ENCODE results near the gene PTPRD. TPM values are rescaled to one million over a fixed set of nuclear protein-coding genes. Genes with fewer than 3 reads are reported as not detected.

Gene PTPRD
- total and polyA plus RNA-seq, 2 of the 4 experiments (the other 2 are of a cell fraction) = 0.07 to 0.18 TPM

DNA sequence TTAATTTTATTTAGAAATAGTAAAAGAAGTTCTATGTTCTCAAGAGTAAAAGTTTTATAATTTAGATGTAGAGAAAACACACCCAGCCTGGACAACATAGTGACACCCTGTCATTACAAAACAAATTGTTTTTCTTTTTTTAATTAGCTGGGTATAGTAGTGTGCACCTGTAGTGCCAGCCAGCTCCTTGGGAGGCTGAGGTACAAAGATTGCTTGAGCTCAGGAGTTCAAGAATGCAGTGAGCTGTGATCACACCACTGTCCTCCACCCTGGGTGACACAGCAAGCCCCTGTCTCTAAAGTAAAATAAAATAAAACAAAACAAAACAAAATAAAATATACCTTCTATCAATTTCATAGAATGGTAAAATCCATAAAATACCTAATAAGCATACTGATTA, 1795.5 kb downstream of the PTPRD start:
- Histone ChIP-seq H4K91ac (ENCODE audit: insufficient read depth, low read depth, low read length) (no peak overlapping the region), H3K27ac (ENCODE audit: insufficient read depth, low read length) (no peak overlapping the region), H3K56ac (ENCODE audit: extremely low read depth, insufficient read depth, low read length) (no peak overlapping the region), H3K9ac (ENCODE audit: low read depth, low read length) (no peak overlapping the region), H3K79me1 (ENCODE audit: low read depth in 1 of 2, low read length in 2 of 2) (no peaks in the 10 kb centered on the region), H2BK15ac (ENCODE audit: low read depth, low read length) (no peak overlapping the region), H2AK9ac (replicated peaks; ENCODE audit: low read depth, low read length, poor library complexity) (no peak overlapping the region), H3K14ac (replicated peaks; ENCODE audit: low read depth, low read length) (no peak overlapping the region), H3K23ac (ENCODE audit: low read depth, low read length) (no peak overlapping the region), H4K8ac (ENCODE audit: low read depth in 2 of 2, low read length in 2 of 2) (no peak overlapping the region), H3K4me1 (ENCODE audit: control insufficient read depth, insufficient read depth, low read length) (no peaks in the 10 kb centered on the region), H3K9me1 (ENCODE audit: insufficient read depth, low read length) (no peaks in the 10 kb centered on the region), H4K20me1 (ENCODE audit: insufficient read depth, low read length) (no peaks in the 10 kb centered on the region), H2BK120ac (ENCODE audit: low read depth, low read length) (no peak overlapping the region), H3K27me3 (ENCODE audit: control insufficient read depth, insufficient read depth, low read length) (no peaks in the 10 kb centered on the region), H3K4me2 (ENCODE audit: low read depth, low read length) (no peak overlapping the region), H2BK5ac (ENCODE audit: low read depth, low read length, poor library complexity, severe bottlenecking) (no peak overlapping the region), H3K4me3 (ENCODE audit: insufficient read depth, low read depth, low read length) (no peak overlapping the region), H2AK5ac (ENCODE audit: low read depth, low read length) (no peak overlapping the region), H3K9me3 (ENCODE audit: control insufficient read depth, insufficient read depth, low read length) (peaks cover 4% of the 10 kb centered on the region; the same call in 1 of the 2 replicates), H3K36me3 (ENCODE audit: control insufficient read depth, insufficient read depth, low read length) (no peaks in the 10 kb centered on the region), H2BK20ac (ENCODE audit: low read depth, low read length) (no peak overlapping the region), H3K4ac (ENCODE audit: low read depth, low read length) (no peak overlapping the region), H4K5ac (ENCODE audit: low read depth, low read length) (no peak overlapping the region), H2AFZ (replicated peaks; ENCODE audit: low read length, poor library complexity) (no peak overlapping the region), H3K18ac (ENCODE audit: low read depth, low read length) (no peak overlapping the region)
- no peak for TF ChIP-seq SMC3 (IDR thresholded peaks at IDR 0.05; ENCODE audit: low read depth, low read length)
- TF ChIP-seq MXI1 (IDR thresholded peaks at IDR 0.05; ENCODE audit: borderline replicate concordance, low read depth, low read length) = no peak
- TF ChIP-seq, protein P1, sequence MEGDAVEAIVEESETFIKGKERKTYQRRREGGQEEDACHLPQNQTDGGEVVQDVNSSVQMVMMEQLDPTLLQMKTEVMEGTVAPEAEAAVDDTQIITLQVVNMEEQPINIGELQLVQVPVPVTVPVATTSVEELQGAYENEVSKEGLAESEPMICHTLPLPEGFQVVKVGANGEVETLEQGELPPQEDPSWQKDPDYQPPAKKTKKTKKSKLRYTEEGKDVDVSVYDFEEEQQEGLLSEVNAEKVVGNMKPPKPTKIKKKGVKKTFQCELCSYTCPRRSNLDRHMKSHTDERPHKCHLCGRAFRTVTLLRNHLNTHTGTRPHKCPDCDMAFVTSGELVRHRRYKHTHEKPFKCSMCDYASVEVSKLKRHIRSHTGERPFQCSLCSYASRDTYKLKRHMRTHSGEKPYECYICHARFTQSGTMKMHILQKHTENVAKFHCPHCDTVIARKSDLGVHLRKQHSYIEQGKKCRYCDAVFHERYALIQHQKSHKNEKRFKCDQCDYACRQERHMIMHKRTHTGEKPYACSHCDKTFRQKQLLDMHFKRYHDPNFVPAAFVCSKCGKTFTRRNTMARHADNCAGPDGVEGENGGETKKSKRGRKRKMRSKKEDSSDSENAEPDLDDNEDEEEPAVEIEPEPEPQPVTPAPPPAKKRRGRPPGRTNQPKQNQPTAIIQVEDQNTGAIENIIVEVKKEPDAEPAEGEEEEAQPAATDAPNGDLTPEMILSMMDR (conservative IDR thresholded peaks at IDR 0.05; ENCODE audit: low read depth, low read length) = no peak
- no peak for TF ChIP-seq CEBPB (IDR thresholded peaks at IDR 0.05; ENCODE audit: low read depth, low read length)
- no peak for TF ChIP-seq RFX5 (IDR thresholded peaks at IDR 0.05; ENCODE audit: low read depth, low read length)
- TF ChIP-seq, protein P2, sequence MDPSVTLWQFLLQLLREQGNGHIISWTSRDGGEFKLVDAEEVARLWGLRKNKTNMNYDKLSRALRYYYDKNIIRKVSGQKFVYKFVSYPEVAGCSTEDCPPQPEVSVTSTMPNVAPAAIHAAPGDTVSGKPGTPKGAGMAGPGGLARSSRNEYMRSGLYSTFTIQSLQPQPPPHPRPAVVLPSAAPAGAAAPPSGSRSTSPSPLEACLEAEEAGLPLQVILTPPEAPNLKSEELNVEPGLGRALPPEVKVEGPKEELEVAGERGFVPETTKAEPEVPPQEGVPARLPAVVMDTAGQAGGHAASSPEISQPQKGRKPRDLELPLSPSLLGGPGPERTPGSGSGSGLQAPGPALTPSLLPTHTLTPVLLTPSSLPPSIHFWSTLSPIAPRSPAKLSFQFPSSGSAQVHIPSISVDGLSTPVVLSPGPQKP (IDR thresholded peaks at IDR 0.05; ENCODE audit: borderline replicate concordance, low read depth, low read length) = no peak
- TF ChIP-seq MAFK (IDR thresholded peaks at IDR 0.05; ENCODE audit: low read depth, low read length) = no peak
- TF ChIP-seq, protein P3, sequence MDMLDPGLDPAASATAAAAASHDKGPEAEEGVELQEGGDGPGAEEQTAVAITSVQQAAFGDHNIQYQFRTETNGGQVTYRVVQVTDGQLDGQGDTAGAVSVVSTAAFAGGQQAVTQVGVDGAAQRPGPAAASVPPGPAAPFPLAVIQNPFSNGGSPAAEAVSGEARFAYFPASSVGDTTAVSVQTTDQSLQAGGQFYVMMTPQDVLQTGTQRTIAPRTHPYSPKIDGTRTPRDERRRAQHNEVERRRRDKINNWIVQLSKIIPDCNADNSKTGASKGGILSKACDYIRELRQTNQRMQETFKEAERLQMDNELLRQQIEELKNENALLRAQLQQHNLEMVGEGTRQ (IDR thresholded peaks at IDR 0.05; ENCODE audit: low read depth, low read length) = no peak
- TF ChIP-seq POLR2A (IDR thresholded peaks at IDR 0.05; ENCODE audit: low read depth, low read length) = no peak
- no peak for TF ChIP-seq NFE2L2 (IDR thresholded peaks at IDR 0.05; ENCODE audit: low read depth, low read length)
- TF ChIP-seq MAZ (IDR thresholded peaks at IDR 0.05; ENCODE audit: borderline replicate concordance, low read depth, low read length) = no peak
- TF ChIP-seq BHLHE40 (IDR thresholded peaks at IDR 0.05; ENCODE audit: low read depth, low read length) = no peak
- no peak for TF ChIP-seq RCOR1 (IDR thresholded peaks at IDR 0.05; ENCODE audit: insufficient replicate concordance, low read length)
- TF ChIP-seq CHD1 (IDR thresholded peaks at IDR 0.05; ENCODE audit: low read depth, low read length) = no peak
- no peak for TF ChIP-seq RAD21 (IDR thresholded peaks at IDR 0.05; ENCODE audit: low read length)
- no peak for TF ChIP-seq FOS (IDR thresholded peaks at IDR 0.05; ENCODE audit: low read depth, low read length)
- dilution Hi-C loops (cut with HindIII; ENCODE audit: low sequenced_read_pairs, unreplicated experiment) = no loop called here
- ChIA-PET POLR2A (ENCODE audit: unreplicated experiment) (no interaction called here), CTCF (no interaction called here)
- in situ Hi-C loops (cut with MboI; ENCODE audit: low sequenced_read_pairs) = no loop called here
- intact Hi-C loops (cut with micrococcal nuclease) = no loop called here
- ATAC-seq (ENCODE audit: low read depth) = no peak
- no TSS peak for BruUV-seq (replicated peaks)
- DNase-seq = no peak
